PC-9 (cell line): ENCODE measurements around the gene GRB2. TPM values are rescaled to one million over a fixed set of nuclear protein-coding genes. Genes with fewer than 3 reads are reported as not detected.

Source experiments
- BruUV-seq: library from RNA; stranded (reverse); fragments of 400-500 nt; replicated peaks from 2 replicates; lab custom pipeline; 2021; lab: Mats Ljungman, UMichigan
- CTCF ChIA-PET: fragments of 300-600 bp; sonication (Branson Sonifier 250); formaldehyde crosslinking; loops from one replicate; lab custom pipeline; 2022; ENCODE audit warnings: antibody characterized with exemption; lab: Charles Lee
- POLR2A ChIA-PET: fragments of 300-600 bp; sonication (Branson Sonifier 250); formaldehyde crosslinking; loops from one replicate; lab custom pipeline; 2022; ENCODE audit warnings: antibody characterized with exemption; ENCODE audit not compliant: unreplicated experiment; lab: Charles Lee
- DNase-seq, 2 experiments: peaks; one replicate each; pipeline versions ENCODE4 v3.0.0 to v3.0.0-alpha.2; 2015 to 2022; ENCODE audit warnings: mixed read lengths in 1 of 2
- H2AFZ ChIP-seq: fragments of 200-600 bp; sonication (generic); 2 replicates; pipeline ENCODE4 v1.8.1; 2017; ENCODE audit warnings: antibody characterized with exemption
- H3F3A ChIP-seq: fragments of 200-600 bp; sonication (generic); 2 replicates; pipeline ENCODE4 v1.8.1; 2017; ENCODE audit warnings: antibody characterized with exemption, mild to moderate bottlenecking, low read depth; ENCODE audit not compliant: insufficient read depth
- H3K27ac ChIP-seq: fragments of 200-600 bp; sonication (generic); 2 replicates; pipeline ENCODE4 v1.6.1; 2016; ENCODE audit warnings: mixed run types
- H3K27me3 ChIP-seq: fragments of 200-600 bp; sonication (generic); 2 replicates; pipeline ENCODE4 v1.6.1; 2016; ENCODE audit warnings: low read depth, mixed run types; ENCODE audit not compliant: insufficient read depth
- H3K36me3 ChIP-seq: fragments of 200-600 bp; sonication (generic); 2 replicates; pipeline ENCODE4 v1.6.1; 2016; ENCODE audit warnings: low read depth, mixed run types
- H3K4me1 ChIP-seq: fragments of 200-600 bp; sonication (generic); replicated peaks from 2 replicates; pipeline ENCODE4 v1.6.1; 2016; ENCODE audit warnings: mixed run types; ENCODE audit not compliant: insufficient read depth
- H3K4me2 ChIP-seq: fragments of 200-600 bp; sonication (generic); 2 replicates; pipeline ENCODE4 v1.6.1; 2017; ENCODE audit warnings: mixed run types
- H3K4me3 ChIP-seq: fragments of 200-600 bp; sonication (generic); 2 replicates; pipeline ENCODE4 v1.6.1; 2016; ENCODE audit warnings: mixed run types
- H3K79me2 ChIP-seq: fragments of 200-600 bp; sonication (generic); 2 replicates; pipeline ENCODE4 v1.6.1; 2017; ENCODE audit warnings: low read depth, mixed run types
- H3K9me2 ChIP-seq: fragments of 200-600 bp; sonication (generic); 2 replicates; pipeline ENCODE4 v1.8.1; 2017; ENCODE audit warnings: mild to moderate bottlenecking; ENCODE audit not compliant: insufficient read depth
- H3K9me3 ChIP-seq: fragments of 200-600 bp; sonication (generic); 2 replicates; pipeline ENCODE4 v1.8.1; 2016; ENCODE audit warnings: low read depth; ENCODE audit not compliant: insufficient read depth
- H4K20me1 ChIP-seq: fragments of 200-600 bp; sonication (generic); 2 replicates; pipeline ENCODE4 v1.8.1; 2017; ENCODE audit not compliant: insufficient read depth
- CTCF ChIP-seq: fragments of 200-600 bp; sonication (generic); conservative IDR thresholded peaks from 2 replicates; pipeline ENCODE4 v1.6.1; 2017; ENCODE audit warnings: mixed run types, antibody characterized with exemption, mild to moderate bottlenecking, moderate library complexity
- EZH2 ChIP-seq: fragments of 200-600 bp; sonication (generic); IDR thresholded peaks from 2 replicates; pipeline ENCODE4 v1.8.0; 2017; ENCODE audit warnings: antibody characterized with exemption, low read depth
- intact Hi-C: fragments of 100-400 bp; cut with micrococcal nuclease; formaldehyde crosslinking; loops from one replicate; pipeline ENCODE4 v1.10.0; 2022; ENCODE audit not compliant: unreplicated experiment
- total RNA-seq: library from RNA; stranded (reverse); gene quantifications from 2 replicates; pipeline ENCODE4 v1.2.3, GENCODE V29; 2021

The GRB2 gene
- total RNA-seq, 1 experiment from 2014 or later, result 75.3 TPM

DNA sequence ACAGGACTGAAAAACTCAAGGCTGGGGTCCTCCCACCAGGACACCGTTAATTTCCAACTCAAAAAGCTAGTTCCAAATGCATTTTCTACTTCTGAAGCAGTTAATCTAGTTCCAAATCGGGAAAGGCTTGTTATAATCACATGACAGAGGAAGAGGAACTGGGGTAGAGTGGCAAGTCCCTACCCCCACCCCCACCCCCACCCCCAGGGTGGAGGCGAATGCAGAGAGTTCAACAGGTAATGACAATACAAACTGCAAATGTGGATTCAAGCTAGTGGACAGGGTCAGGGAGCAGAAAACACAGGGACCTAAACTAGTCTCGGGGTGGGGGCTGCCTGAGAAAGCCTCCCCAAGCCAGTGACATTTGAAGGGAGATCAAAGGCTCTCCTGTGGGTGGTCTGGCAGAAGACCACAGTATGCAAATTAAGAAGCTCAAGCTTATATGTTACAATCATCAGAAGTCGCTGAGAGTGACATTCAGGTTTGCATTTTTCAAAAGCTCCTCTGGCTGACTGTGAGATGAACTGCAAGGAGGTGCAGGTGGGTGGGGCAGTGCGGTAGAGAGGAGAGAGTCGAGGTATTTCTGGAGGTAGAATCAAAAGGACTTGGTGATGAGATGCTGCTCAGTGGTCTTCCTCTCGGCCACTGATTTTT, 59.8 kb downstream of the GRB2 start:
- Histone ChIP-seq H4K20me1 (peaks cover 45% of the 10 kb centered on the region), H3K27me3 (no peaks in the 10 kb centered on the region), H3K9me2 (no peaks in the 10 kb centered on the region), H3K4me2 (no peak overlapping the region), H3K27ac (no peak overlapping the region), H3F3A (peaks cover 3% of the 10 kb centered on the region), H2AFZ (no peak overlapping the region), H3K9me3 (no peaks in the 10 kb centered on the region), H3K79me2 (peaks cover 41% of the 10 kb centered on the region), H3K36me3 (no peaks in the 10 kb centered on the region), H3K4me1 (no peaks in the 10 kb centered on the region), H3K4me3 (no peak overlapping the region)
- BruUV-seq, result no TSS peak
- ChIA-PET CTCF (interaction anchor here (0.6 kb wide), 1 partner anchor 85 kb away, joined by 12 read pairs; no protein-coding TSS in a partner anchor), POLR2A (no interaction called here)
- TF ChIP-seq CTCF (no peak), EZH2 (no peak)
- intact Hi-C loops, result no loop called here
- no peak for DNase-seq

DNA sequence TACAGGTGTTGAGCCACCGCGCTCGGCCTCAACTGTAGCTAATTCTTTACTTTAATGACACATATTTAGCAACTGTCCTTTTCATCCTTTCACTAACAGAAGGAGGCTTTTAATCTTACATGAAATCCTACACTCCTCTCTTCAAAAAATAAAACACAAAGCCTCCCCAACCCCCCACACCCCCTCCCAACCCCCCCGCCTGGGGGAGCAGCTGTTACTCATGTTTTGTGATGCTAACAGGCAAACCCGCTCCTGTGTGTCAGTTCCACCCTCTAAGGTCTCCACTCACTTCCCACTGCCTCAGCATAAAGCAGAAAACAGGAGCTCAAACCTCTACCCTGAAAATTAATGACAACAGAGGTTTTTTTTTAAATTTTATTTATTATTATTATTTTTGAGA, 60.8 kb downstream of the GRB2 start:
- Histone ChIP-seq H3K4me1 (no peaks in the 10 kb centered on the region), H3K4me3 (no peak overlapping the region), H4K20me1 (peaks cover 42% of the 10 kb centered on the region), H3K4me2 (no peak overlapping the region), H2AFZ (no peak overlapping the region), H3K27ac (no peak overlapping the region), H3F3A (peaks cover 7% of the 10 kb centered on the region; the same call in 1 of the 2 replicates), H3K36me3 (no peaks in the 10 kb centered on the region), H3K79me2 (peaks cover 40% of the 10 kb centered on the region), H3K9me2 (no peaks in the 10 kb centered on the region), H3K9me3 (no peaks in the 10 kb centered on the region), H3K27me3 (no peaks in the 10 kb centered on the region)
- TF ChIP-seq EZH2, result no peak
- TF ChIP-seq CTCF, result no peak
- intact Hi-C loops, result no loop called here
- ChIA-PET CTCF (interaction anchor here (0.6 kb wide), 2 partner anchors 14 to 40 kb away, joined by 4 read pairs; no protein-coding TSS in a partner anchor), POLR2A (no interaction called here)
- no peak for DNase-seq
- BruUV-seq, result no TSS peak

GRCh38 chr17:75342996-75343395, 62.5 kb downstream of the GRB2 start:
- Histone ChIP-seq H3K9me3 (no peaks in the 10 kb centered on the region), H3K4me2 (no peak overlapping the region), H3K9me2 (no peaks in the 10 kb centered on the region), H3K36me3 (no peaks in the 10 kb centered on the region), H3K27ac (no peak overlapping the region), H3K4me3 (no peak overlapping the region), H3K4me1 (no peaks in the 10 kb centered on the region), H3F3A (peaks cover 8% of the 10 kb centered on the region; the same call in 1 of the 2 replicates), H4K20me1 (peaks cover 43% of the 10 kb centered on the region), H2AFZ (no peak overlapping the region), H3K79me2 (peaks cover 34% of the 10 kb centered on the region), H3K27me3 (no peaks in the 10 kb centered on the region)
- DNase-seq, result no peak
- ChIA-PET CTCF (no interaction called here), POLR2A (no interaction called here)
- intact Hi-C loops, result no loop called here
- no TSS peak for BruUV-seq
- TF ChIP-seq EZH2, result no peak
- no peak for TF ChIP-seq CTCF
